Astrocyte of the spinal cord (primary cell): ENCODE measurements around the gene ZP4.

ENCODE experiments used
- DNase-seq: peaks from one replicate; pipeline ENCODE4 v3.0.0; 2011; ENCODE audit warnings: low read depth, low spot score
- H3K4me3 ChIP-seq: 2 replicates; pipeline ENCODE4 v1.5.1; 2011; ENCODE audit warnings: low read depth, mild to moderate bottlenecking, low read length, moderate library complexity
- in situ Hi-C: cut with HindIII; loops from 2 replicates; pipeline ENCODE4 v1.10.0; 2017; ENCODE audit warnings: low sequenced_read_pairs
- TF ChIP-seq, protein P1 (sequence below): IDR thresholded peaks from 2 replicates; pipeline ENCODE4 v1.5.1; 2012; ENCODE audit warnings: low read depth, mild to moderate bottlenecking, low read length, inconsistent platforms

The ZP4 gene

DNA sequence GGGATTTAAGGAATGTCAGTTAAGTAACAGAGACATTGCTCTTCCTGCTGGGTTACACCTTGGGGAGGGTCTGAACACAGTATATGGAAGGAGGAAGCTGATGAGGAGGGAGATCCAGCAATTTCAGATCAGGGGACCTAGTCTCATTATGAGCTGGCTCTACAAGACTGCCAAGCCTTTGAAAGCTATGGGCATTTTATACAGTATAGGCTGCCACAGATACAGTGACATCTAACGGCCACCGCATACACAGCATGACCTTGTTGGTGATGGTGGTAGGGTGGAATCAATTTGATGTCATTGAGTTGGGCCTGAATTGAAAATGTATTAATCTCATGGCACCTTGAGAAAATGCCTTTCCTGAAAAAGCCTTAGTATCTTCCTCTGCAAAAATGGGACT, 22.6 kb upstream of the ZP4 start:
- no peak overlapping the region for H3K4me3 ChIP-seq
- DNase-seq, result no peak
- TF ChIP-seq, protein P1, sequence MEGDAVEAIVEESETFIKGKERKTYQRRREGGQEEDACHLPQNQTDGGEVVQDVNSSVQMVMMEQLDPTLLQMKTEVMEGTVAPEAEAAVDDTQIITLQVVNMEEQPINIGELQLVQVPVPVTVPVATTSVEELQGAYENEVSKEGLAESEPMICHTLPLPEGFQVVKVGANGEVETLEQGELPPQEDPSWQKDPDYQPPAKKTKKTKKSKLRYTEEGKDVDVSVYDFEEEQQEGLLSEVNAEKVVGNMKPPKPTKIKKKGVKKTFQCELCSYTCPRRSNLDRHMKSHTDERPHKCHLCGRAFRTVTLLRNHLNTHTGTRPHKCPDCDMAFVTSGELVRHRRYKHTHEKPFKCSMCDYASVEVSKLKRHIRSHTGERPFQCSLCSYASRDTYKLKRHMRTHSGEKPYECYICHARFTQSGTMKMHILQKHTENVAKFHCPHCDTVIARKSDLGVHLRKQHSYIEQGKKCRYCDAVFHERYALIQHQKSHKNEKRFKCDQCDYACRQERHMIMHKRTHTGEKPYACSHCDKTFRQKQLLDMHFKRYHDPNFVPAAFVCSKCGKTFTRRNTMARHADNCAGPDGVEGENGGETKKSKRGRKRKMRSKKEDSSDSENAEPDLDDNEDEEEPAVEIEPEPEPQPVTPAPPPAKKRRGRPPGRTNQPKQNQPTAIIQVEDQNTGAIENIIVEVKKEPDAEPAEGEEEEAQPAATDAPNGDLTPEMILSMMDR, result no peak
- in situ Hi-C loops, result no loop called here

DNA sequence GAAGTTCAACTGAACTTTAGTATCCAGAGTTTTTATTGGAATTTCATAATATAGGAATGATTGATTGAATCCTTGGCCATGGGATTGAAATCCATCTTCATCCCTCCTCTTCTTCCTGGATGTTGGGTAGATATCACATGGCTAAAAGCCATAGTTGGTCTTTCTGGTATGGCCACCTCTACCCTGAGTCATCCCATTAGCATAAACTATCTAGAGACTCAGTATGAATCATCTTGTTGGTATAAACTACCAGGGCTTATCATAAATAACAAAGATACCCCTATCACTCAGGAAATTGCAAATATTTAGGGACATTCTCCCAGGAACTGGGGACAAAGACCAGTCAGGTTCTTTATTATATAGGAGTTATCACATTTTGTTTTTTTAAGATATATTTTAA, 21.2 kb upstream of the ZP4 start:
- peak; percentile 10 for DNase-seq
- TF ChIP-seq, protein P1, result no peak
- no peak overlapping the region for H3K4me3 ChIP-seq
- in situ Hi-C loops, result no loop called here

DNA sequence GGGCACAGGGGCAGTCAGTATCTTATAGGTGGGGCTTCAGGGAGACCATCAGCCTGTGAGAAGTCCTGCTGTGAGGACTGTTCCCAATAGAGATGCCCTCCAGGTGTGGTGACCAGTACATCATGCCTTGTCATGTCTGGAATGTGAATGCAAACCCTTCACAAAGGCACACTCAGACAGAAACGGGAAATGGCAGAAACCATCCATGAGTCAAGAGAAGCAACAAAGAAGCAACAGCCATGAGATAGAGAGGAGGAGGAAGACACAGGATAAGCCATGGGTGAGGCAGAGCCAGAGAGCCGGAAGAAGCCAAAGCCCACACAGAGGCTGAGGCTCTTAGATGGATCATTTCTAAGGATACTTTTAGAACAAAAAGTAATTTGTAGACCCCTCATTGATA, 20.1 kb upstream of the ZP4 start:
- no peak for DNase-seq
- TF ChIP-seq, protein P1, result no peak
- no peak overlapping the region for H3K4me3 ChIP-seq
- in situ Hi-C loops, result no loop called here

- in situ Hi-C loops, result no loop called here
- H3K4me3 ChIP-seq, result no peak overlapping the region
- TF ChIP-seq, protein P1, result no peak
- DNase-seq, result no peak
These were observed 13.2 kb upstream of the ZP4 start for GRCh38 chr1:237903961-237904360.

DNA sequence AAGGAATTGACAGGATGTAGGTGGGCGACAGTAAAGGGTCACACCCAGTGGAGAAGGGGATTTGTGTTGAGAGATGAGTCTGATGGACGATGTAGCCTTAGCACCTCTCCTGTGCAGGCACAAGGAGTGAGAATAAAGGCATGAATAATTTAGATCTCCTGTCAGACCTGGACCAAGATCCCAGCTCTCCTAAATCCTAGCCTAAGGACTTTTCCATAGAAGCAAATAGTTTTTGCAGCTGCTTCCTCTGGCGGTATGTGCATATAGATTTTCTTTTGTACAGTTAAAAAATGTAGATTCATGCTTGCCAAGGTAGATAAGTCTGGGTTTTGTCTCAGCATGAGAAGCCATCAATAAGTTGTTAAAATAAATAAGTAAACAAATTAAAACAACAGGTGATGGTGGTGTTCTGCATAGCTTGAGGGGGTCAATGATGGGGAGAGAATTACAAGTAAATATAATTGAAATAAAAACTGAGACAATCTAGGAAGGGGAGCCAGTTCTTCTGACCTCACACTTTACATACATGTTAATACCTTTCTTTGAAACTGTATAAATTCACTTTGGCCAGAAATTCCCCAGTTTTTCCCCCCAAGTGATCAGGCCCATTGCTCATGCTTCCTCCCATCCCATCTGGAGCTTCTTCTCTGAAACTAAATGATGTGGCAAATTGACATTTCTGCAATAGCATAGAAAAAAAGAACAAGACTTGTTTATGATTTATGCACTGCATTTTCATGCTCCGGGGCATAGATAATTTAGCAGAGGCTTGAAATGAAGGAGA, 12.4 kb upstream of the ZP4 start:
- in situ Hi-C loops, result no loop called here
- no peak for DNase-seq
- no peak overlapping the region for H3K4me3 ChIP-seq
- TF ChIP-seq, protein P1, result no peak

DNA sequence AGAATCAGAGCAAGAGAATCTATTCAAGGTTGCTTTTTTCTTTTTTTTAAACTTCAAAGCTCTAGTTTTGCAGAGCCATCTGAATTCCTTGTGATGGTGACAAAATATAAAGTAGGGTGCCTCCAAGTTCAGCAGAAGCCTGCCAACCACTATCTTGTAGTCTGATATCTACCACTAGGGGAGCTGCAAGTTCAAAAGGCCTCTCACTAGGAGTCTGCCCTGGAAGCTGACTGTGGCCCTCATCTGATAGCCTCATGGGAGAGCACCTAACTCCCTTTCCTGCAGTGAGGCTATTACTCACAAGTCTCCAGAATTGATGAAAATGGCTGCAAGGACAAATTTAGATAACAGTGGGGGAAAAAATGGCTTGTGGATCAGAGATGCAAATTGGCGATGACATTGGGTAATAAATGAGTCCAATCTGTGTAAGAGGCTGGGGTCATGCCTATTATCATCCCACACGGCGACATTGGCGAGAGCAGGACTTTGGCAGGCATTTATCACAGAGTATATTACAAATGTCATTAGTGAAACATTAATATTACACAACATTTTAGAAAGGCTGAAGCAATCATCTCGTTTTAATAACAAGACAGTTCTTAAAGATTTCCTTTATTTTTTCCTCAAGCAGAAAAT, 10.7 kb upstream of the ZP4 start:
- no peak overlapping the region for H3K4me3 ChIP-seq
- TF ChIP-seq, protein P1, result peak; percentile 32
- DNase-seq, result no peak
- in situ Hi-C loops, result no loop called here
